Measurements from ENCODE around the gene PDSS1.
A peak's percentile ranks its signal among the peaks of the same experiment; 100 is the strongest.
"Not testable (repeated sequence)": the region's sequence is repeated elsewhere in the genome, so short reads cannot be mapped to it uniquely, and the experiment has no call there.

Gene PDSS1

DNA sequence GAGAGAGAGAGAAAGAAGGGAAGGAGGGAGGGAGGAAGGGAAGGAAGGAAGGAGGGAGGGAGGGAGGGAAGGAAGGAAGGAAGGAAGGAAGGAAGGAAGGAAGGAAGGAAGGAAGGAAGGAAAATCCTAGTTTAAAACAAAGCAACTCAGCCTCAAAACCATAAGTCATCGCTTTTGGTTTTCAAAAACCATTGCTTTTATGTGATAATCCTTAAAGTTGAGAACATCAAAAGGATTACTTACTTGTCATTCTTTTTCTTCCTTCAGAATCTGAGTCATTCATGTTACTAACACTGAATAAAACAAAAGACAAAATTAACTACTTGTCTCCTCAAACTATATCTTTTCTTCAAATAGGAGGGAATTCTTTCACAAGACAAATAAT lies 21.6 kb upstream of the PDSS1 start:
- no peak overlapping the region for H4K8ac ChIP-seq (ENCODE audit: low read length)
- no peaks in the 10 kb centered on the region for H3K9me3 ChIP-seq (ENCODE audit: control insufficient read depth, low read length)
- H2BK12ac ChIP-seq (ENCODE audit: low read length in 2 of 2) = no peak overlapping the region
- H3K27ac ChIP-seq (ENCODE audit: low read length, poor library complexity, severe bottlenecking) = no peak overlapping the region
- H3K4me1 ChIP-seq (ENCODE audit: control insufficient read depth, insufficient read depth, low read depth, low read length) = no peaks in the 10 kb centered on the region
- H2BK15ac ChIP-seq (ENCODE audit: low read depth, poor library complexity, severe bottlenecking) = no peak overlapping the region
- 100% methylated on average over 1 of the region's 1 CpG for WGBS
- H3K4ac ChIP-seq (ENCODE audit: low read depth in 1 of 2, low read length in 2 of 2) = no peak overlapping the region
- H3K36me3 ChIP-seq (ENCODE audit: control insufficient read depth in 1 of 2, insufficient read depth in 2 of 2, low read depth in 1 of 2, low read length in 2 of 2) = no peaks in the 10 kb centered on the region
- H2AK5ac ChIP-seq (ENCODE audit: low read length, severe bottlenecking) = no peak overlapping the region
- no peak overlapping the region for H3K9ac ChIP-seq (ENCODE audit: low read length)
- H3K27me3 ChIP-seq (ENCODE audit: control insufficient read depth in 1 of 2, insufficient read depth in 1 of 2, low read length in 2 of 2) = no peaks in the 10 kb centered on the region
- no peak overlapping the region for H2AFZ ChIP-seq (ENCODE audit: low read depth, low read length)
- no peak overlapping the region for H3K14ac ChIP-seq (ENCODE audit: low read length in 2 of 2)
- no peak overlapping the region for H3K18ac ChIP-seq (ENCODE audit: low read depth in 1 of 2, low read length in 2 of 2)
- H3K4me2 ChIP-seq (ENCODE audit: low read length, poor library complexity, severe bottlenecking) = no peak overlapping the region
- no peak overlapping the region for H2BK5ac ChIP-seq (ENCODE audit: low read depth, low read length, poor library complexity, severe bottlenecking)
- H3K79me1 ChIP-seq (replicated peaks; ENCODE audit: low read length, poor library complexity, severe bottlenecking) = no peaks in the 10 kb centered on the region
- no peak overlapping the region for H2BK120ac ChIP-seq (ENCODE audit: low read depth, low read length)
- H3K23ac ChIP-seq (ENCODE audit: low read length in 2 of 2) = no peak overlapping the region
- no peak overlapping the region for H4K91ac ChIP-seq (ENCODE audit: low read length)
- no peak for DNase-seq
- no peak overlapping the region for H3K4me3 ChIP-seq (ENCODE audit: insufficient read depth in 1 of 2, low read depth in 1 of 2, low read length in 2 of 2)

DNA sequence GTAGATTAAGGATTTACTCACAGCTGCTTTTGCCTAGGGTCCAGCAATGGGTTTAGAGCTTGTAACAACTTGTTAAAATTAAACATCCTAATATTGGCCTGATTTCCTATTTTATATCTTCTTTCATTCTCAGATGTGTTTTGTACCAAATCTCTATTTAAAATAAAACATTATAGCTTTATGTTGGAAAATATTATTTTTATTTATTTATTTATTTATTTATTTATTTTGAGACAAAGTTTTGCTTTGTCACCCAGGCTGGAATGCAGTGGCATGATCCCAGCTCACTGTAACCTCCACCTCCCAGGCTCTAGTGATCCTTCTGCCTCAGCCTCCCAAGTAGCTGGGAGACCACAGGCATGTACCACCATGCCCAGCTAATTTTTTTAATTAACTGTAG lies 17.9 kb upstream of the PDSS1 start:
- Histone ChIP-seq H2BK15ac (ENCODE audit: low read depth, poor library complexity, severe bottlenecking) (no peak overlapping the region), H3K23ac (ENCODE audit: low read length in 2 of 2) (no peak overlapping the region), H3K27me3 (ENCODE audit: control insufficient read depth in 1 of 2, insufficient read depth in 1 of 2, low read length in 2 of 2) (no peaks in the 10 kb centered on the region), H3K18ac (ENCODE audit: low read depth in 1 of 2, low read length in 2 of 2) (no peak overlapping the region), H2BK5ac (ENCODE audit: low read depth, low read length, poor library complexity, severe bottlenecking) (no peak overlapping the region), H2AK5ac (ENCODE audit: low read length, severe bottlenecking) (no peak overlapping the region), H3K36me3 (ENCODE audit: control insufficient read depth in 1 of 2, insufficient read depth in 2 of 2, low read depth in 1 of 2, low read length in 2 of 2) (no peaks in the 10 kb centered on the region), H3K9me3 (ENCODE audit: control insufficient read depth, low read length) (no peaks in the 10 kb centered on the region), H3K4me3 (ENCODE audit: insufficient read depth in 1 of 2, low read depth in 1 of 2, low read length in 2 of 2) (no peak overlapping the region), H3K9ac (ENCODE audit: low read length) (no peak overlapping the region), H2BK12ac (ENCODE audit: low read length in 2 of 2) (no peak overlapping the region), H3K4ac (ENCODE audit: low read depth in 1 of 2, low read length in 2 of 2) (no peak overlapping the region), H3K27ac (ENCODE audit: low read length, poor library complexity, severe bottlenecking) (no peak overlapping the region), H4K91ac (ENCODE audit: low read length) (no peak overlapping the region), H3K4me1 (ENCODE audit: control insufficient read depth, insufficient read depth, low read depth, low read length) (no peaks in the 10 kb centered on the region), H2AFZ (ENCODE audit: low read depth, low read length) (no peak overlapping the region), H3K14ac (ENCODE audit: low read length in 2 of 2) (no peak overlapping the region), H3K4me2 (ENCODE audit: low read length, poor library complexity, severe bottlenecking) (no peak overlapping the region), H3K79me1 (replicated peaks; ENCODE audit: low read length, poor library complexity, severe bottlenecking) (no peaks in the 10 kb centered on the region), H4K8ac (ENCODE audit: low read length) (no peak overlapping the region), H2BK120ac (ENCODE audit: low read depth, low read length) (no peak overlapping the region)
- DNase-seq = no peak

DNA sequence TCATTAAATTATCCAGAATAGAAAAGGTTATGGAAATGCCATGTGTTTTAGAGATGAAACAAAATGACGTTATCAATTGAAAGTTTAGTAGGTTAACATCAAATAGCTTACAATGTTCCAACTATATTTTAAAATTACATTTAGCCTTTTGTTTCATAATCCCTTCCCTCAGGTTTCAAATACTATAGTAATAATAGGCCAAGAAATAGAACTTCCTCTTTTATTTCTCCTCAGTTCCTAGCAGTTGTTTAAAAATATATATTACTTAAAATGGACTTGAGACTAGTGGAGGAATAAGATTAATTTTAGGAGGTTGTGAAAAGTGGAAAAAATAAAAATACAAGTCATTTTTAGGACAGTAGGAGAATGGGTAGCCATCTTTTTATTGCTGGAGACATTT lies 16.4 kb upstream of the PDSS1 start:
- H3K4ac ChIP-seq (ENCODE audit: low read depth in 1 of 2, low read length in 2 of 2) = no peak overlapping the region
- H3K79me1 ChIP-seq (replicated peaks; ENCODE audit: low read length, poor library complexity, severe bottlenecking) = no peaks in the 10 kb centered on the region
- no peak overlapping the region for H2BK120ac ChIP-seq (ENCODE audit: low read depth, low read length)
- no peak overlapping the region for H3K4me3 ChIP-seq (ENCODE audit: insufficient read depth in 1 of 2, low read depth in 1 of 2, low read length in 2 of 2)
- no peak overlapping the region for H2AFZ ChIP-seq (ENCODE audit: low read depth, low read length)
- H3K9me3 ChIP-seq (ENCODE audit: control insufficient read depth, low read length) = no peaks in the 10 kb centered on the region
- no peak overlapping the region for H2BK12ac ChIP-seq (ENCODE audit: low read length in 2 of 2)
- WGBS = no CpG with 5 or more reads among the region's 1 CpG
- no peaks in the 10 kb centered on the region for H3K36me3 ChIP-seq (ENCODE audit: control insufficient read depth in 1 of 2, insufficient read depth in 2 of 2, low read depth in 1 of 2, low read length in 2 of 2)
- no peak overlapping the region for H4K91ac ChIP-seq (ENCODE audit: low read length)
- H2BK15ac ChIP-seq (ENCODE audit: low read depth, poor library complexity, severe bottlenecking) = no peak overlapping the region
- no peak overlapping the region for H3K27ac ChIP-seq (ENCODE audit: low read length, poor library complexity, severe bottlenecking)
- H3K9ac ChIP-seq (ENCODE audit: low read length) = no peak overlapping the region
- DNase-seq = no peak
- H3K4me1 ChIP-seq (ENCODE audit: control insufficient read depth, insufficient read depth, low read depth, low read length) = no peaks in the 10 kb centered on the region
- H2BK5ac ChIP-seq (ENCODE audit: low read depth, low read length, poor library complexity, severe bottlenecking) = no peak overlapping the region
- H4K8ac ChIP-seq (ENCODE audit: low read length) = no peak overlapping the region
- H2AK5ac ChIP-seq (ENCODE audit: low read length, severe bottlenecking) = no peak overlapping the region
- no peak overlapping the region for H3K18ac ChIP-seq (ENCODE audit: low read depth in 1 of 2, low read length in 2 of 2)
- no peak overlapping the region for H3K14ac ChIP-seq (ENCODE audit: low read length in 2 of 2)
- no peak overlapping the region for H3K23ac ChIP-seq (ENCODE audit: low read length in 2 of 2)
- H3K27me3 ChIP-seq (ENCODE audit: control insufficient read depth in 1 of 2, insufficient read depth in 1 of 2, low read length in 2 of 2) = no peaks in the 10 kb centered on the region
- no peak overlapping the region for H3K4me2 ChIP-seq (ENCODE audit: low read length, poor library complexity, severe bottlenecking)

DNA sequence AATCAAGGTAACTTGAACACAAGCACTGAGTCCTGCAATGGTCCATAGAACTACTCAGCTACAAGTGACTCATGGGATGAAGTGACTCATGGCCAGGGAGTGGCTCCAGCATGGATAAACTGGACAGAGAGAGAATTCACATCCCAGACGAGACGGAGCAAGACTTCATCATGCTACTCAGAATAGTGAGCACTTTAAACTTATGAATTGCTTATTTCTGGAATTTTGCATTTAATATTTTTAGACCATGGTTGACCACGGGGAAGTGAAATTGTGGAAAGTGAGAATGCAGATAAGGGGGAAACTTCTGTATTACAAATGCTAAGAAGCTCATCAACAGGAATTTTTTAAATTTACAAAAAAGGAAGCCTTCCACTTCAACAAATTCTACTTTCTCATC lies 15.5 kb upstream of the PDSS1 start:
- not testable (repeated sequence) for H3K4me1 ChIP-seq (ENCODE audit: control insufficient read depth, insufficient read depth, low read depth, low read length); H3K27ac ChIP-seq (ENCODE audit: low read length, poor library complexity, severe bottlenecking); H2BK12ac ChIP-seq (ENCODE audit: low read length in 2 of 2); H2BK15ac ChIP-seq (ENCODE audit: low read depth, poor library complexity, severe bottlenecking); H3K36me3 ChIP-seq (ENCODE audit: control insufficient read depth in 1 of 2, insufficient read depth in 2 of 2, low read depth in 1 of 2, low read length in 2 of 2); H3K18ac ChIP-seq (ENCODE audit: low read depth in 1 of 2, low read length in 2 of 2); H2AFZ ChIP-seq (ENCODE audit: low read depth, low read length); H3K79me1 ChIP-seq (replicated peaks; ENCODE audit: low read length, poor library complexity, severe bottlenecking); H4K91ac ChIP-seq (ENCODE audit: low read length); H3K4ac ChIP-seq (ENCODE audit: low read depth in 1 of 2, low read length in 2 of 2); H3K9ac ChIP-seq (ENCODE audit: low read length); H4K8ac ChIP-seq (ENCODE audit: low read length); H3K4me3 ChIP-seq (ENCODE audit: insufficient read depth in 1 of 2, low read depth in 1 of 2, low read length in 2 of 2); H3K27me3 ChIP-seq (ENCODE audit: control insufficient read depth in 1 of 2, insufficient read depth in 1 of 2, low read length in 2 of 2); H2AK5ac ChIP-seq (ENCODE audit: low read length, severe bottlenecking); H3K23ac ChIP-seq (ENCODE audit: low read length in 2 of 2); H3K9me3 ChIP-seq (ENCODE audit: control insufficient read depth, low read length); H2BK5ac ChIP-seq (ENCODE audit: low read depth, low read length, poor library complexity, severe bottlenecking); H3K14ac ChIP-seq (ENCODE audit: low read length in 2 of 2); H3K4me2 ChIP-seq (ENCODE audit: low read length, poor library complexity, severe bottlenecking); H2BK120ac ChIP-seq (ENCODE audit: low read depth, low read length)
- peak; percentile 45 for DNase-seq
- no CpG with 5 or more reads among the region's 3 CpGs for WGBS

Measured in mesenchymal stem cell (in vitro differentiated cells and primary cell).